GM19395 (cell line): ENCODE results near the gene RSRP1.

ENCODE experiments used
- ATAC-seq: cut with Tn5 transposase; IDR thresholded peaks from one replicate; pipeline ENCODE4 v1.9.1; 2021; ENCODE audit warnings: mild to moderate bottlenecking, moderate library complexity; ENCODE audit not compliant: unreplicated experiment

Gene RSRP1

GRCh38 chr1:25194054-25194453 is 53.2 kb downstream of the RSRP1 start:
- no peak for ATAC-seq

- no peak for ATAC-seq
Observed at GRCh38 chr1:25193229-25193628, 54.0 kb downstream of the RSRP1 start.
